WERI-Rb-1 (cell line): ENCODE measurements around the gene GGN.

Source experiments
- DNase-seq: peaks from one replicate; pipeline ENCODE4 v3.0.0-alpha.2; 2020
- H3K27ac ChIP-seq: fragments of 250-450 bp; sonication (Bioruptor Pico); 2 replicates; pipeline ENCODE4 v1.5.1; 2020; ENCODE audit warnings: mild to moderate bottlenecking, moderate library complexity
- H3K27me3 ChIP-seq: fragments of 250-450 bp; sonication (Bioruptor Pico); 2 replicates; pipeline ENCODE4 v1.5.1; 2021; ENCODE audit warnings: mild to moderate bottlenecking, low read depth, moderate library complexity; ENCODE audit not compliant: insufficient read depth, severe bottlenecking
- H3K36me3 ChIP-seq: fragments of 250-450 bp; sonication (Bioruptor Pico); 2 replicates; pipeline ENCODE4 v1.5.1; 2020; ENCODE audit warnings: mild to moderate bottlenecking, moderate library complexity
- H3K4me3 ChIP-seq: 2 replicates; pipeline ENCODE4 v1.5.1; 2011; ENCODE audit warnings: low read depth, mild to moderate bottlenecking, control low read depth, low read length
- H3K9me3 ChIP-seq: fragments of 250-450 bp; sonication (Bioruptor Pico); 2 replicates; pipeline ENCODE4 v1.5.1; 2021; ENCODE audit warnings: mild to moderate bottlenecking, moderate library complexity; ENCODE audit not compliant: severe bottlenecking
- CTCF ChIP-seq: IDR thresholded peaks from 2 replicates; pipeline ENCODE4 v1.5.1; 2011; ENCODE audit warnings: low read depth, mild to moderate bottlenecking, control low read depth, inconsistent platforms, low read length

The GGN gene

GRCh38 chr19:38359242-38360021 is 28.4 kb downstream of the GGN start:
- Histone ChIP-seq H3K27me3 (peaks cover 8% of the 10 kb centered on the region), H3K27ac (no peak overlapping the region)

GRCh38 chr19:38358071-38358470 is 29.8 kb downstream of the GGN start:
- no peak for DNase-seq
- no peak overlapping the region for H3K27ac ChIP-seq
- H3K4me3 ChIP-seq: no peak overlapping the region
- no peaks in the 10 kb centered on the region for H3K9me3 ChIP-seq
- H3K36me3 ChIP-seq: no peaks in the 10 kb centered on the region
- H3K27me3 ChIP-seq: peaks cover 8% of the 10 kb centered on the region
- no peak for TF ChIP-seq CTCF

More at GRCh38 chr19:38359242-38360021, 28.4 kb downstream of the GGN start:
- Histone ChIP-seq H3K4me3 (no peak overlapping the region), H3K9me3 (peaks cover under 1% of the 10 kb centered on the region), H3K36me3 (no peaks in the 10 kb centered on the region)
- TF ChIP-seq CTCF: no peak
- no peak for DNase-seq

GRCh38 chr19:38355728-38356725 is 31.8 kb downstream of the GGN start:
- no peak for DNase-seq
- no peak for TF ChIP-seq CTCF
- H3K9me3 ChIP-seq: no peaks in the 10 kb centered on the region
- peaks cover 5% of the 10 kb centered on the region for H3K27me3 ChIP-seq
- H3K36me3 ChIP-seq: no peaks in the 10 kb centered on the region
- no peak overlapping the region for H3K4me3 ChIP-seq
- no peak overlapping the region for H3K27ac ChIP-seq

GRCh38 chr19:38352611-38353010 is 35.2 kb downstream of the GGN start:
- H3K4me3 ChIP-seq: no peak overlapping the region
- H3K27me3 ChIP-seq: no peaks in the 10 kb centered on the region
- no peaks in the 10 kb centered on the region for H3K9me3 ChIP-seq
- no peak for DNase-seq
- no peaks in the 10 kb centered on the region for H3K36me3 ChIP-seq
- TF ChIP-seq CTCF: no peak
- no peak overlapping the region for H3K27ac ChIP-seq

- peak; percentile 35; the same call in 1 of the 2 replicates for TF ChIP-seq CTCF
These were observed 35.9 kb downstream of the GGN start for GRCh38 chr19:38351865-38352395.

More at GRCh38 chr19:38351865-38352395, 35.9 kb downstream of the GGN start:
- peak; percentile 49 for DNase-seq
- H3K36me3 ChIP-seq: no peaks in the 10 kb centered on the region
- no peaks in the 10 kb centered on the region for H3K9me3 ChIP-seq
- no peaks in the 10 kb centered on the region for H3K27me3 ChIP-seq
- no peak overlapping the region; the same call in 1 of the 2 replicates for H3K27ac ChIP-seq
- no peak overlapping the region for H3K4me3 ChIP-seq
